ENCODE data around the gene KCNH8. TPM values are rescaled to one million over a fixed set of nuclear protein-coding genes. Genes with fewer than 3 reads are reported as not detected.
"Not testable (repeated sequence)": the region's sequence is repeated elsewhere in the genome, so short reads cannot be mapped to it uniquely, and the experiment has no call there.

Gene KCNH8
- total RNA-seq, result 0.89 TPM

GRCh38 chr3:19147905-19148767 lies at the start of gene KCNH8:
Gene KCNH8 (plus strand): TSS chr3:19148510. CDS start chr3:19148720, 210 bp downstream.
- DNase-seq (ENCODE audit: low spot score), result peak; percentile 10

GRCh38 chr3:19102654-19103290 lies 45.5 kb upstream of the KCNH8 start:
- not testable (repeated sequence) for DNase-seq (ENCODE audit: low spot score)

GRCh38 chr3:19103510-19103909 lies 44.8 kb upstream of the KCNH8 start:
- DNase-seq (ENCODE audit: low spot score), result no peak

- no peak for DNase-seq (ENCODE audit: low spot score)
These were observed 43.9 kb upstream of the KCNH8 start for GRCh38 chr3:19104459-19104858.

GRCh38 chr3:19105826-19106225 lies 42.5 kb upstream of the KCNH8 start:
- no peak for DNase-seq (ENCODE audit: low spot score)

- DNase-seq (ENCODE audit: low spot score), result no peak
These were observed 42.0 kb upstream of the KCNH8 start for GRCh38 chr3:19106307-19106706.

GRCh38 chr3:19107719-19108118 lies 40.6 kb upstream of the KCNH8 start:
- no peak for DNase-seq (ENCODE audit: low spot score)

GRCh38 chr3:19110335-19110895 lies 37.9 kb upstream of the KCNH8 start:
- no peak for DNase-seq (ENCODE audit: low spot score)

- DNase-seq (ENCODE audit: low spot score), result no peak
These were observed 33.8 kb upstream of the KCNH8 start for GRCh38 chr3:19114461-19114860.

GRCh38 chr3:19116239-19116638 lies 32.1 kb upstream of the KCNH8 start:
- DNase-seq (ENCODE audit: low spot score), result no peak

GRCh38 chr3:19124752-19125151 lies 23.6 kb upstream of the KCNH8 start:
- no peak for DNase-seq (ENCODE audit: low spot score)

GRCh38 chr3:19139863-19140262 lies 8.4 kb upstream of the KCNH8 start:
- no peak for DNase-seq (ENCODE audit: low spot score)

GRCh38 chr3:19146685-19147650 lies 1.3 kb upstream of the KCNH8 start:
- peak; percentile 48 for DNase-seq (ENCODE audit: low spot score)

- no peak for DNase-seq (ENCODE audit: low spot score)
These were observed 420 bp downstream of the KCNH8 start for GRCh38 chr3:19148768-19149091.

GRCh38 chr3:19149368-19149767 lies 1.1 kb downstream of the KCNH8 start:
- peak; percentile 34 for DNase-seq (ENCODE audit: low spot score)

GRCh38 chr3:19151171-19151570 lies 2.9 kb downstream of the KCNH8 start:
- DNase-seq (ENCODE audit: low spot score), result no peak

- DNase-seq (ENCODE audit: low spot score), result no peak
These were observed 6.5 kb downstream of the KCNH8 start for GRCh38 chr3:19154693-19155250.

- no peak for DNase-seq (ENCODE audit: low spot score)
These were observed 7.1 kb downstream of the KCNH8 start for GRCh38 chr3:19155375-19155774.

- DNase-seq (ENCODE audit: low spot score), result no peak
These were observed 11.8 kb downstream of the KCNH8 start for GRCh38 chr3:19159966-19160635.

- no peak for DNase-seq (ENCODE audit: low spot score)
These were observed 17.3 kb downstream of the KCNH8 start for GRCh38 chr3:19165654-19166053.

GRCh38 chr3:19171794-19172193 lies 23.5 kb downstream of the KCNH8 start:
- DNase-seq (ENCODE audit: low spot score), result no peak

Measured in mucosa of gallbladder (tissue), 1 donor.